ENCODE results near the gene TAP2. TPM values are rescaled to one million over a fixed set of nuclear protein-coding genes. Genes with fewer than 3 reads are reported as not detected.

TAP2 gene
- polyA plus RNA-seq, 2 of the 4 experiments (the other 2 are of a cell fraction), result 11.4 to 15.9 TPM

DNA sequence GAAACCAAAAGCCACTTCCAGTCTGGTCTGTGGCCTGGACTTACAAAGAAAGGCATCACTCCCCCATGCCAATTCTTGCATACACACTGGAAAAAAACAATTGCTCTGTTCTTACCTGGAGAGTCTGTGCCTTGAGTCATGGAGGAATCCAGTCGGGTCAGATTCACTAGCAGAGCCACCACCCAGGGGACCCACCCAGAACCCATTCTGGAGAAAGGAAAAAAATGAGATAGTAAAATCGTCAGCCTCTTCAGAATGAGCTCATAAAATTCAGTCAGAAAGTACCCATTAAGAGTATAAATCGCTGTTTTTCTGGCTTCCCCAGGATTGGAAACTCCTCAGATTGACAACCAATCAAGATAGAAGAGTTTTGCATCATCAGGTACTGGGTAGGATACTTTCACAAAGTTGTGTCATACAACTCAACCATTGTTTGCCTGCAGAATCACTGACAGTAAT, 21.8 kb downstream of the TAP2 start, which contains the start of gene HLA-DOB:
Gene HLA-DOB, minus strand, starts transcription at position 257 of the 459 bp plus-strand sequence. Its CDS starts 51 bp downstream, at position 206.
- WGBS (ENCODE audit: missing lambda C conversion rate), result 35% methylated on average over 3 of the region's 3 CpGs
- TF ChIP-seq NR3C1 (IDR thresholded peaks at IDR 0.05) (no peak), PHF8 (IDR thresholded peaks at IDR 0.05; ENCODE audit: borderline replicate concordance, low read depth) (no peak), RFX5 (IDR thresholded peaks at IDR 0.05) (peak; percentile 96), HOXB13 (CRISPR knock-in tag; IDR thresholded peaks at IDR 0.05; ENCODE audit: low read depth) (no peak), MAFK (IDR thresholded peaks at IDR 0.05; ENCODE audit: partially characterized antibody) (no peak), POLR2A (IDR thresholded peaks at IDR 0.05; ENCODE audit: low read length) (no peak), EP300 (IDR thresholded peaks at IDR 0.05) (no peak), RNF2 (IDR thresholded peaks at IDR 0.05; ENCODE audit: borderline replicate concordance, low read depth) (no peak)
- TF ChIP-seq, protein P1, sequence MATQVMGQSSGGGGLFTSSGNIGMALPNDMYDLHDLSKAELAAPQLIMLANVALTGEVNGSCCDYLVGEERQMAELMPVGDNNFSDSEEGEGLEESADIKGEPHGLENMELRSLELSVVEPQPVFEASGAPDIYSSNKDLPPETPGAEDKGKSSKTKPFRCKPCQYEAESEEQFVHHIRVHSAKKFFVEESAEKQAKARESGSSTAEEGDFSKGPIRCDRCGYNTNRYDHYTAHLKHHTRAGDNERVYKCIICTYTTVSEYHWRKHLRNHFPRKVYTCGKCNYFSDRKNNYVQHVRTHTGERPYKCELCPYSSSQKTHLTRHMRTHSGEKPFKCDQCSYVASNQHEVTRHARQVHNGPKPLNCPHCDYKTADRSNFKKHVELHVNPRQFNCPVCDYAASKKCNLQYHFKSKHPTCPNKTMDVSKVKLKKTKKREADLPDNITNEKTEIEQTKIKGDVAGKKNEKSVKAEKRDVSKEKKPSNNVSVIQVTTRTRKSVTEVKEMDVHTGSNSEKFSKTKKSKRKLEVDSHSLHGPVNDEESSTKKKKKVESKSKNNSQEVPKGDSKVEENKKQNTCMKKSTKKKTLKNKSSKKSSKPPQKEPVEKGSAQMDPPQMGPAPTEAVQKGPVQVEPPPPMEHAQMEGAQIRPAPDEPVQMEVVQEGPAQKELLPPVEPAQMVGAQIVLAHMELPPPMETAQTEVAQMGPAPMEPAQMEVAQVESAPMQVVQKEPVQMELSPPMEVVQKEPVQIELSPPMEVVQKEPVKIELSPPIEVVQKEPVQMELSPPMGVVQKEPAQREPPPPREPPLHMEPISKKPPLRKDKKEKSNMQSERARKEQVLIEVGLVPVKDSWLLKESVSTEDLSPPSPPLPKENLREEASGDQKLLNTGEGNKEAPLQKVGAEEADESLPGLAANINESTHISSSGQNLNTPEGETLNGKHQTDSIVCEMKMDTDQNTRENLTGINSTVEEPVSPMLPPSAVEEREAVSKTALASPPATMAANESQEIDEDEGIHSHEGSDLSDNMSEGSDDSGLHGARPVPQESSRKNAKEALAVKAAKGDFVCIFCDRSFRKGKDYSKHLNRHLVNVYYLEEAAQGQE (IDR thresholded peaks at IDR 0.05), result no peak
- ATAC-seq (peak in 1 of 2 experiments; percentile 53; a peak in 2 of 6 replicates), FAIRE-seq (no peak), DNase-seq (ENCODE audit: low read depth in 1 of 2, low spot score in 1 of 2) (peak in 1 of 2 experiments; percentile 7)
- Histone ChIP-seq H3K4me2 (no peak within 1 kb of the TSS), H3K27ac (no peak within 1 kb of the TSS), H3K4me3 (no peak within 1 kb of the TSS), H3K4me1 (peaks cover 7% of the 10 kb centered on the region; the same call in 2 of the 3 replicates), H3K9me3 (no peaks in the 10 kb centered on the region)
- ChIA-PET POLR2A (no interaction called here), CTCF (no interaction called here)

- no peak overlapping the region for H3K27ac ChIP-seq
- WGBS (ENCODE audit: missing lambda C conversion rate), result 83% methylated on average over 2 of the region's 2 CpGs
- ATAC-seq (no peak), FAIRE-seq (no peak), DNase-seq (ENCODE audit: low read depth in 1 of 2, low spot score in 1 of 2) (no peak)
- H3K4me2 ChIP-seq, result no peak overlapping the region
- TF ChIP-seq FOSL2 (IDR thresholded peaks at IDR 0.05) (no peak), FOSL2 (CRISPR knock-in tag; IDR thresholded peaks at IDR 0.05) (no peak), TFCP2L1 (CRISPR knock-in tag; IDR thresholded peaks at IDR 0.05) (no peak), RFX5 (IDR thresholded peaks at IDR 0.05) (no peak), ATOH8 (CRISPR knock-in tag; IDR thresholded peaks at IDR 0.05; ENCODE audit: low read depth) (no peak), JUN (IDR thresholded peaks at IDR 0.05) (no peak), NFE2L2 (conservative IDR thresholded peaks at IDR 0.05; ENCODE audit: low read length) (no peak), EP300 (IDR thresholded peaks at IDR 0.05) (no peak), RCOR1 (IDR thresholded peaks at IDR 0.05; ENCODE audit: low read depth, low read length) (no peak), MYC (IDR thresholded peaks at IDR 0.05; ENCODE audit: borderline replicate concordance, low read length) (no peak), CBX8 (IDR thresholded peaks at IDR 0.05) (no peak), NR3C1 (IDR thresholded peaks at IDR 0.05) (no peak), ESRRA (IDR thresholded peaks at IDR 0.05; ENCODE audit: borderline replicate concordance, low read length) (no peak), MAX (IDR thresholded peaks at IDR 0.05) (no peak), HEYL (CRISPR knock-in tag; IDR thresholded peaks at IDR 0.05) (no peak)
- TF ChIP-seq, protein P2, sequence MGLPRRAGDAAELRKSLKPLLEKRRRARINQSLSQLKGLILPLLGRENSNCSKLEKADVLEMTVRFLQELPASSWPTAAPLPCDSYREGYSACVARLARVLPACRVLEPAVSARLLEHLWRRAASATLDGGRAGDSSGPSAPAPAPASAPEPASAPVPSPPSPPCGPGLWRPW (IDR thresholded peaks at IDR 0.05), result no peak
- POLR2A ChIA-PET, result no interaction called here
- H3K4me3 ChIP-seq, result no peak overlapping the region
- CTCF ChIA-PET, result no interaction called here
- H3K9me3 ChIP-seq, result no peaks in the 10 kb centered on the region
- H3K4me1 ChIP-seq, result peaks cover 7% of the 10 kb centered on the region; the same call in 2 of the 3 replicates
Observed at GRCh38 chr6:32815996-32816395, 22.5 kb downstream of the TAP2 start.
